AG04450 (cell line): ENCODE measurements around the gene CD80. TPM values are rescaled to one million over a fixed set of nuclear protein-coding genes. Genes with fewer than 3 reads are reported as not detected.
"Not testable (repeated sequence)": the region's sequence is repeated elsewhere in the genome, so short reads cannot be mapped to it uniquely, and the experiment has no call there.

Experiments used
- CTCF ChIA-PET: fragments of 300-600, 350-600 bp; formaldehyde crosslinking; extraction: SDS; loops from one replicate; lab custom pipeline; 2022; ENCODE audit warnings: antibody characterized with exemption, inconsistent platforms; lab: Charles Lee
- POLR2A ChIA-PET: fragments of 350-600 bp; formaldehyde crosslinking; extraction: SDS; loops from one replicate; lab custom pipeline; 2021; ENCODE audit warnings: antibody characterized with exemption, inconsistent platforms; lab: Yijun Ruan, JAX
- DNase-seq: peaks from one replicate; pipeline ENCODE4 v3.0.0-alpha.2; 2011; ENCODE audit warnings: low read depth, low spot score
- H3K27ac ChIP-seq: one replicate; pipeline ENCODE4 v1.5.1; 2012; ENCODE audit warnings: low read depth, low read length, control low read depth
- H3K27me3 ChIP-seq: one replicate; pipeline ENCODE4 v1.6.0; 2012; ENCODE audit warnings: low read length; ENCODE audit not compliant: control insufficient read depth, insufficient read depth
- H3K4me3 ChIP-seq: 2 replicates; pipeline ENCODE4 v1.5.1; 2011; ENCODE audit warnings: mild to moderate bottlenecking, low read depth, low read length, control low read depth
- H3K9me3 ChIP-seq: 2 replicates; pipeline ENCODE4 v1.5.1; 2012; ENCODE audit warnings: low read length; ENCODE audit not compliant: control insufficient read depth, insufficient read depth
- polyA plus RNA-seq: library from polyadenylated mRNA; depleted of rRNA; stranded (reverse); fragments of >200 nt; gene quantifications from 2 replicates; pipeline ENCODE4 v1.2.3, GENCODE V29; 2011
- TF ChIP-seq, protein P1 (sequence below): IDR thresholded peaks from 2 replicates; pipeline ENCODE4 v1.5.1; 2011; ENCODE audit warnings: low read depth, low read length, control low read depth, inconsistent platforms

The CD80 gene
- polyA plus RNA-seq, 1 experiment = not detected

DNA sequence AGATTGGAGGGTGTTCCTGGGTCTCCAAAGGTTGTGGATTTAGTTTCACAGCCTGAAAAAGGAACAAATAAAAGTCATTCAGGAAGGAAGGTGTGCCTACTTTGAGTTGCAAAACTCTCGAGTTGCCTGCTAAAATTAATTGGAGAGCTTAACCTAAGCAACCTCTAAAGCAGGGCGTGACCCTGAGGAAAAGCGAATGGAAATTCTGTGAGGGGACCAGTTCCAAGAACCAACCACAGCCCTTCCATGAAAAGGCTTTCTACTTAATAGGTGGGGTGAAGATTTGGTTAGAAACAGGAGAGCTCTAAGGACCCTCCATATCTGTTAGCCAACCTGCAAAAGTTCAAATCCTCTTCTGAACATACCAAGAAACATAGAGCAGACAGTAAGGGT lies 1.5 kb downstream of the CD80 start:
- no peak overlapping the region for H3K4me3 ChIP-seq
- no peak overlapping the region for H3K27ac ChIP-seq
- peaks cover 11% of the 10 kb centered on the region for H3K27me3 ChIP-seq
- ChIA-PET CTCF (no interaction called here), POLR2A (no interaction called here)
- no peaks in the 10 kb centered on the region for H3K9me3 ChIP-seq
- no peak for DNase-seq
- TF ChIP-seq, protein P1, sequence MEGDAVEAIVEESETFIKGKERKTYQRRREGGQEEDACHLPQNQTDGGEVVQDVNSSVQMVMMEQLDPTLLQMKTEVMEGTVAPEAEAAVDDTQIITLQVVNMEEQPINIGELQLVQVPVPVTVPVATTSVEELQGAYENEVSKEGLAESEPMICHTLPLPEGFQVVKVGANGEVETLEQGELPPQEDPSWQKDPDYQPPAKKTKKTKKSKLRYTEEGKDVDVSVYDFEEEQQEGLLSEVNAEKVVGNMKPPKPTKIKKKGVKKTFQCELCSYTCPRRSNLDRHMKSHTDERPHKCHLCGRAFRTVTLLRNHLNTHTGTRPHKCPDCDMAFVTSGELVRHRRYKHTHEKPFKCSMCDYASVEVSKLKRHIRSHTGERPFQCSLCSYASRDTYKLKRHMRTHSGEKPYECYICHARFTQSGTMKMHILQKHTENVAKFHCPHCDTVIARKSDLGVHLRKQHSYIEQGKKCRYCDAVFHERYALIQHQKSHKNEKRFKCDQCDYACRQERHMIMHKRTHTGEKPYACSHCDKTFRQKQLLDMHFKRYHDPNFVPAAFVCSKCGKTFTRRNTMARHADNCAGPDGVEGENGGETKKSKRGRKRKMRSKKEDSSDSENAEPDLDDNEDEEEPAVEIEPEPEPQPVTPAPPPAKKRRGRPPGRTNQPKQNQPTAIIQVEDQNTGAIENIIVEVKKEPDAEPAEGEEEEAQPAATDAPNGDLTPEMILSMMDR = no peak

DNA sequence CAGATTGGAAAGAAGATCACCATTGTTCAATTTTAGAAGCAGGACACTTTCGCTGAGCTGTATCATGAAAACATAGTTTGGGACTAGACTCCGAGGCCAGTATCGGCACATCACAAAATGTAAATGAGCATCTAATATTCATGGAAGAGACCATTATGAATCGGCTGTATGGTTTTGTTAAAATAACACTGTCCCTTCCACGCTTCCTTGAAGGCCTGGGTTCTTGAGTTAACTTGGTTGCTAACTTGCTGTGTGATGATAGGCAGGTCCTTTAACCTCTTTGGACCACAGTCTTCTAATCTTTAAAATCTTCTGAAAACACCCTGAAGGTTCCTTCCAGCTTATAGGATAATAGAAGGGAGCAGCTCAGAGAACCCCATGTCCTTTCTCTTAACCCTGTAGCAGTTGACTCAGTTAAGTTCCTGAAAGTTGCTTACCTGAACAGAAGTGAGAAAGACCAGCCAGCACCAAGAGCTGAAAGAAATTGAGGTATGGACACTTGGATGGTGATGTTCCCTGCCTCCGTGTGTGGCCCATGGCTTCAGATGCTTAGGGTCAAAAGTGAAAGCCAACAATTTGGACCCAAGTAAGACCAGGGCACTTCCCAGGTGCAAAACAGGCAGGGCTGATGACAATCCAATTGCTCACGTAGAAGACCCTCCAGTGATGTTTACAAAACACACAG lies 2.1 kb downstream of the CD80 start:
- Histone ChIP-seq H3K27me3 (peaks cover 11% of the 10 kb centered on the region), H3K27ac (no peak overlapping the region), H3K9me3 (no peaks in the 10 kb centered on the region), H3K4me3 (no peak overlapping the region)
- CTCF ChIA-PET = no interaction called here
- POLR2A ChIA-PET = no interaction called here
- TF ChIP-seq, protein P1 = no peak
- no peak for DNase-seq

DNA sequence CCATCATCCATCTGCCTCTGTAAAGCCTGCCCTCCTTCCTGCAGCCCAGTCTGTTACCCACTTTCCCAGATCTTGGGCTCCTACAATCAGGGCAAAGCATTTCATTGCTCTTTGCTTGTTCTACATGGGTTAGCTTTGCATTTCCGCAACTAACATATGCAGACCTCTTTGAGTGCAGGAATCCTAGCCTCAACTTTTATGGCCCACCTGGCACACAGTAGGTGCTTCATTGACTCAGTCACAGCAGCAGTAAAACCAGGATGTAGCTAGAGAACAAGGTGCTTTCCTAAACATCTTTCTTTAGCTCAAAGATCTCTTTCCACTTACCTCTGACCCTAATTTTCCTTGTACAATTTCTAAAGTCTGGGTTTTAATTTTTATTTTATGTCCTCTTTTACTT lies 3.5 kb downstream of the CD80 start:
- Histone ChIP-seq H3K27ac (no peak overlapping the region), H3K27me3 (peaks cover 11% of the 10 kb centered on the region), H3K4me3 (no peak overlapping the region), H3K9me3 (no peaks in the 10 kb centered on the region)
- POLR2A ChIA-PET = no interaction called here
- TF ChIP-seq, protein P1 = no peak
- no peak for DNase-seq
- CTCF ChIA-PET = no interaction called here

DNA sequence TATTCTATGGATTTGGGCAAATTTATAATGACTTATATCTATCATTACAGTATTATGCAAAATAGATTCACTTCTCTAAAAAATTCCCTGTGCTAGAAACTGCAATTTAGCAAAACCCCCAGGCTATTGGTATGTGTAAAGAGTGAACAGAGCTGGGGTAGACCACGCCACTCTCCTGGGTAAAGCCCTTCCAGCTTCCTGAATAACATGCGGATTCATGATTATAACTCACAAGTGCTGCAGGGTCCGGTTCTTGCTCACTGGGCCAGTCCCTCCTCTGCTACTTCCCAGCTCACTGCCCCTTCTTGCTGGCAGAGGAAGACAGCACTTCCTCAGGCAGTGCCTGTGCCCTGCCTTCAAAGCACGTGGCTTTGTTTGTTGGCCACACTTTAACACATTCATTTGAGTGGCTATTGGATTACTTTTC lies 4.1 kb downstream of the CD80 start:
- no peaks in the 10 kb centered on the region for H3K9me3 ChIP-seq
- no peak overlapping the region for H3K27ac ChIP-seq
- CTCF ChIA-PET = no interaction called here
- H3K27me3 ChIP-seq = peaks cover 11% of the 10 kb centered on the region
- no peak for DNase-seq
- POLR2A ChIA-PET = no interaction called here
- TF ChIP-seq, protein P1 = no peak
- H3K4me3 ChIP-seq = no peak overlapping the region

DNA sequence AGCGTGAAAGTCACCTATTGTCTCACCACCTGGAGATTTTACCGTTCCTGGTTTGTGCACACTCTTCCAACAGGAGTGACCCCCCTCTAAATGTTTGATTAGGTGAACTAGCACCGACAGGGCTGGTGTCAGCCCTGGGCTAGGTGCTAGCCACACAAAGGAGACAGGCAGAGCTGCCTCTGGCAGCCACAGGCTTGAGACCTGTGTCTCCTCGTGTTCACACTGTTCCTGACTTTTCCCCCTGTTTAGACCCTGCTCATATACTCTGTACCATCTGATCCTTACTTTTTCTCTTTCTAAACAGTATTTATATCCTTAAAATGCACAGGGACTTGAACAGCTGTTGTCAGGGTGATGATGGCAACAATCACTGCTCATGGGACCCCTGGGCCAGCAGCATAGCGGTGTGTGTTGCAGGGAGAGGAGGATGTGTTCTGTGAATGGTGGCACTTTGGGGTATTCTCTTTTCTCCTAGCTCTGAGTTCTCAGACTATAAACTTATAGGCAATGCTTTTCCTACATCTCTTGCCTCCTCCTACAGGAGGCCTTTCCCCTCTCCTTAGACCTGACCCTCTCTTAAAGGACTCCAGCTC lies 5.5 kb downstream of the CD80 start:
- Histone ChIP-seq H3K9me3 (no peaks in the 10 kb centered on the region), H3K27ac (no peak overlapping the region), H3K4me3 (no peak overlapping the region), H3K27me3 (peaks cover 11% of the 10 kb centered on the region)
- TF ChIP-seq, protein P1 = no peak
- ChIA-PET POLR2A (no interaction called here), CTCF (no interaction called here)
- no peak for DNase-seq

DNA sequence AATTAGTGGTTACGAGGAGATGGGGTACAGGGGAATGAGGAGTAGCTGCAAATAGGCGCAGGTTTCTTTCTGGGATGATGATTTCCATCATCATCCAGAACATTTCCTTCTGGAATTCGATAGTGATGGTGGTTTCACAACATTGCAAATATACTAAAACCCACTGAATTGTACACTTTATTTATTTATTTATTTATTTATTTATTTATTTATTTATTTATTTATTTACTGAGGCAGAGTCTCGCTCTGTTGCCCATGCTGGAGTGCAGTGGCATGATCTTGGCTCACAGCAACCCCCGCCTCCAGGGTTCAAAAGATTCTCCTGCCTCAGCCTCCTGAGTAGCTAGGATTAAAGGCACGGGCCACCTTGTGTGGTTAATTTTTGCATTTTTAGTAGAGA lies 6.5 kb downstream of the CD80 start:
- DNase-seq, CTCF ChIA-PET, H3K27ac ChIP-seq, H3K9me3 ChIP-seq, H3K4me3 ChIP-seq, POLR2A ChIA-PET: not testable (repeated sequence)
- H3K27me3 ChIP-seq = peaks cover 10% of the 10 kb centered on the region
